HCT116 (cell line): ENCODE data around the gene CLDN1. TPM values are rescaled to one million over a fixed set of nuclear protein-coding genes. Genes with fewer than 3 reads are reported as not detected.

Experiments
- ATAC-seq: fragments of 200-7000 bp; cut with Tn5 transposase; 2 replicates; pipeline ENCODE4 v1.9.1; 2020; ENCODE audit warnings: mild to moderate bottlenecking, moderate library complexity
- BruUV-seq: library from RNA; stranded (reverse); fragments of 400-500 nt; replicated peaks from 2 replicates; lab custom pipeline; 2021; lab: Mats Ljungman, UMichigan
- CTCF ChIA-PET: fragments of 300-600 bp; sonication (Branson Sonifier 250); formaldehyde crosslinking; loops from one replicate; lab custom pipeline; 2021; ENCODE audit warnings: antibody characterized with exemption; lab: Charles Lee
- POLR2A ChIA-PET: fragments of 300-600, 350-600 bp; sonication (Branson Sonifier 250); formaldehyde crosslinking; loops from one replicate; lab custom pipeline; 2021; ENCODE audit warnings: antibody characterized with exemption; lab: Charles Lee
- RAD21 ChIA-PET, 2 experiments: fragments of 300-600 bp; sonication (Branson Sonifier 250); formaldehyde crosslinking; loops; one replicate each; lab custom pipeline; 2023; ENCODE audit warnings: low total read pairs in 2 of 2; ENCODE audit not compliant: uncharacterized antibody in 2 of 2, unreplicated experiment in 2 of 2, low non-redundant PET in 1 of 2; lab: Charles Lee
- DNase-seq: peaks from one replicate; pipeline ENCODE4 v3.0.0-alpha.2; 2010; ENCODE audit warnings: low read depth, low spot score
- H2AFZ ChIP-seq: fragments of 200-600 bp; shearing (Covaris generic), sonication (generic); 2 replicates; pipeline ENCODE4 v1.6.1; 2017; ENCODE audit warnings: low read depth, mixed run types, mixed read lengths, antibody characterized with exemption, low read length; ENCODE audit not compliant: poor library complexity, severe bottlenecking
- H3K27ac ChIP-seq: 2 replicates; pipeline ENCODE4 v1.5.1; 2012; ENCODE audit warnings: low read depth, low read length
- H3K27me3 ChIP-seq: fragments of 200-600 bp; sonication (generic); 2 replicates; pipeline ENCODE4 v1.6.1; 2016; ENCODE audit warnings: mixed run types, low read length, mixed read lengths; ENCODE audit not compliant: insufficient read depth
- H3K36me3 ChIP-seq, 2 experiments: fragments of 200-500 bp in 1 of 2; fragments of 200-600 bp in 1 of 2; sonication (Bioruptor generic) in 1 of 2; sonication (generic) in 1 of 2; 2 replicates each; pipeline versions ENCODE4 v1.5.1 to v1.6.1; 2014 to 2016; ENCODE audit warnings: low read length in 2 of 2, inconsistent platforms in 1 of 2, mixed read lengths in 1 of 2, mixed run types in 1 of 2; ENCODE audit not compliant: insufficient read depth in 2 of 2, control insufficient read depth in 1 of 2
- H3K4me1 ChIP-seq, 2 experiments: fragments of 200-600 bp in 1 of 2; sonication (generic) in 1 of 2; 2 replicates each; pipeline versions ENCODE4 v1.5.1 to v1.6.1; 2012 to 2017; ENCODE audit warnings: low read length in 2 of 2, inconsistent platforms in 1 of 2, mild to moderate bottlenecking in 1 of 2, mixed read lengths in 1 of 2, mixed run types in 1 of 2, moderate library complexity in 1 of 2; ENCODE audit not compliant: insufficient read depth in 2 of 2, control insufficient read depth in 1 of 2
- H3K4me2 ChIP-seq: fragments of 200-600 bp; sonication (generic); 2 replicates; pipeline ENCODE4 v1.6.1; 2017; ENCODE audit warnings: mixed run types, low read length, mixed read lengths
- H3K4me3 ChIP-seq, 2 experiments: fragments of 200-600 bp in 1 of 2; sonication (generic) in 1 of 2; replicated peaks in 1 of 2; 2 replicates each; pipeline ENCODE4 v1.5.1; 2011 to 2016; ENCODE audit warnings: low read length in 2 of 2, control low read depth in 1 of 2, low read depth in 1 of 2, mild to moderate bottlenecking in 1 of 2, mixed read lengths in 1 of 2, mixed run types in 1 of 2
- H3K79me2 ChIP-seq: fragments of 200-600 bp; sonication (generic); 2 replicates; pipeline ENCODE4 v1.6.1; 2017; ENCODE audit warnings: mild to moderate bottlenecking, mixed run types, low read length, moderate library complexity, mixed read lengths; ENCODE audit not compliant: insufficient read depth
- H3K9ac ChIP-seq: fragments of 200-600 bp; sonication (generic); 2 replicates; pipeline ENCODE4 v1.6.1; 2016; ENCODE audit warnings: low read length, mixed read lengths
- H3K9me2 ChIP-seq: fragments of 200-600 bp; sonication (generic), shearing (Covaris generic); 2 replicates; pipeline ENCODE4 v1.6.1; 2017; ENCODE audit warnings: mixed run types, mild to moderate bottlenecking, moderate library complexity; ENCODE audit not compliant: insufficient read depth
- H3K9me3 ChIP-seq, 2 experiments: fragments of 200-500 bp in 1 of 2; fragments of 200-600 bp in 1 of 2; sonication (Bioruptor generic) in 1 of 2; sonication (generic) in 1 of 2; 2 replicates each; pipeline ENCODE4 v1.6.1; 2014 to 2017; ENCODE audit warnings: low read length in 2 of 2, mixed read lengths in 2 of 2, inconsistent platforms in 1 of 2, low read depth in 1 of 2, mild to moderate bottlenecking in 1 of 2, mixed run types in 1 of 2, moderate library complexity in 1 of 2; ENCODE audit not compliant: control insufficient read depth in 1 of 2, insufficient read depth in 1 of 2
- H4K20me1 ChIP-seq: fragments of 200-600 bp; sonication (generic), shearing (Covaris generic); 2 replicates; pipeline ENCODE4 v1.6.1; 2017; ENCODE audit warnings: mixed run types, mild to moderate bottlenecking, moderate library complexity; ENCODE audit not compliant: insufficient read depth
- ATF3 ChIP-seq: IDR thresholded peaks from 2 replicates; pipeline ENCODE4 v1.6.1; 2012
- CEBPB ChIP-seq: IDR thresholded peaks from 2 replicates; pipeline ENCODE4 v1.6.1; 2012; ENCODE audit warnings: low read depth
- EGR1 ChIP-seq: IDR thresholded peaks from 2 replicates; pipeline ENCODE4 v1.6.1; 2012; ENCODE audit warnings: low read depth
- ELF1 ChIP-seq: IDR thresholded peaks from 2 replicates; pipeline ENCODE4 v1.6.1; 2012; ENCODE audit warnings: low read depth, borderline replicate concordance
- EZH2 ChIP-seq: fragments of 200-600 bp; sonication (generic); IDR thresholded peaks from 2 replicates; pipeline ENCODE4 v1.6.1; 2017; ENCODE audit warnings: antibody characterized with exemption, mixed run types
- EZH2phosphoT487 ChIP-seq: fragments of 200-600 bp; IDR thresholded peaks from 2 replicates; pipeline ENCODE4 v1.6.1; 2018; ENCODE audit warnings: antibody characterized with exemption, borderline replicate concordance
- MAX ChIP-seq: IDR thresholded peaks from 2 replicates; pipeline ENCODE4 v1.6.1; 2012
- POLR2A ChIP-seq: IDR thresholded peaks from 2 replicates; pipeline ENCODE4 v1.7.0; 2011; ENCODE audit warnings: borderline replicate concordance; ENCODE audit not compliant: insufficient read depth, insufficient read length; ENCODE audit errors: extremely low read depth
- POLR2AphosphoS5 ChIP-seq: IDR thresholded peaks from 2 replicates; pipeline ENCODE4 v1.6.1; 2011; ENCODE audit warnings: mild to moderate bottlenecking, low read depth, low read length, moderate library complexity
- RAD21 ChIP-seq: IDR thresholded peaks from 2 replicates; pipeline ENCODE4 v1.6.1; 2012; ENCODE audit warnings: low read depth, mild to moderate bottlenecking
- SIN3A ChIP-seq: IDR thresholded peaks from 2 replicates; pipeline ENCODE4 v1.6.1; 2012; ENCODE audit warnings: low read depth
- SRF ChIP-seq: IDR thresholded peaks from 2 replicates; pipeline ENCODE4 v1.6.1; 2012; ENCODE audit warnings: low read depth
- TCF7L2 ChIP-seq: IDR thresholded peaks from 2 replicates; pipeline ENCODE4 v1.7.0; 2011; ENCODE audit warnings: borderline replicate concordance, inconsistent platforms; ENCODE audit not compliant: insufficient read depth, insufficient read length; ENCODE audit errors: extremely low read depth
- ZBTB33 ChIP-seq: IDR thresholded peaks from 2 replicates; pipeline ENCODE4 v1.6.1; 2011; ENCODE audit warnings: mild to moderate bottlenecking, low read length, moderate library complexity; ENCODE audit not compliant: insufficient replicate concordance; ENCODE audit errors: extremely low read depth
- intact Hi-C: fragments of 100-400 bp; cut with micrococcal nuclease; formaldehyde crosslinking; loops from 2 replicates; pipeline ENCODE4 v1.10.0; 2022
- total RNA-seq: library from RNA; stranded (reverse); gene quantifications from one replicate; pipeline ENCODE4 v1.2.1, GENCODE V29; 2021; ENCODE audit not compliant: unreplicated experiment
- TF ChIP-seq, protein P1 (sequence below): IDR thresholded peaks from 2 replicates; pipeline ENCODE4 v1.6.1; 2012; ENCODE audit warnings: low read depth

Gene CLDN1
- total RNA-seq, 1 experiment from 2014 or later = 0.20 TPM

DNA sequence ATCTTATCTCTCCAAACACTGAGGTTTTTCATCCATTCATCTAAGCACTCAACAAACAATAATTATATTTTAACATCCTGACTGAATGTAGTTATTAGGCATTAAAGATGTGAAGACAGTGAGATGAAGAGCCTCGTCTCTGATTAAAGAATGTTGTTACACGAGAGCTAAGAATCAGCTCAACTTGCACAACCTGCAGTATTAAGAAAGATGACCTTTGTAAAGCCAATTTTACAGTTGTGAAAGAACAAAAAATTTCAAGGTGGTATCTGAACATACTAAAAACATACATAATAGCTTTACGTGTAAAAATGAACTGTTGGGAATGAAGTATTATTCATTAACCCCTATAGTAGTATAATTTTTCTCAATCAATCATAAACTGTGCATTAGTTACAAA lies 12.8 kb downstream of the CLDN1 start:
- Histone ChIP-seq H3K9me3 (no peaks in the 10 kb centered on the region), H3K27ac (no peak overlapping the region), H3K9ac (no peak overlapping the region), H3K9me2 (no peaks in the 10 kb centered on the region), H4K20me1 (no peaks in the 10 kb centered on the region), H3K79me2 (no peaks in the 10 kb centered on the region), H3K36me3 (no peaks in the 10 kb centered on the region), H3K4me3 (no peak overlapping the region), H2AFZ (no peak overlapping the region), H3K27me3 (no peaks in the 10 kb centered on the region), H3K4me2 (no peak overlapping the region), H3K4me1 (no peaks in the 10 kb centered on the region)
- RAD21 ChIA-PET = no interaction called here
- CTCF ChIA-PET = interaction anchor here (1.2 kb wide), 1 partner anchor 13 kb away, joined by 3 read pairs; the partner anchor contains the start of gene CLDN1
- TF ChIP-seq, protein P1, sequence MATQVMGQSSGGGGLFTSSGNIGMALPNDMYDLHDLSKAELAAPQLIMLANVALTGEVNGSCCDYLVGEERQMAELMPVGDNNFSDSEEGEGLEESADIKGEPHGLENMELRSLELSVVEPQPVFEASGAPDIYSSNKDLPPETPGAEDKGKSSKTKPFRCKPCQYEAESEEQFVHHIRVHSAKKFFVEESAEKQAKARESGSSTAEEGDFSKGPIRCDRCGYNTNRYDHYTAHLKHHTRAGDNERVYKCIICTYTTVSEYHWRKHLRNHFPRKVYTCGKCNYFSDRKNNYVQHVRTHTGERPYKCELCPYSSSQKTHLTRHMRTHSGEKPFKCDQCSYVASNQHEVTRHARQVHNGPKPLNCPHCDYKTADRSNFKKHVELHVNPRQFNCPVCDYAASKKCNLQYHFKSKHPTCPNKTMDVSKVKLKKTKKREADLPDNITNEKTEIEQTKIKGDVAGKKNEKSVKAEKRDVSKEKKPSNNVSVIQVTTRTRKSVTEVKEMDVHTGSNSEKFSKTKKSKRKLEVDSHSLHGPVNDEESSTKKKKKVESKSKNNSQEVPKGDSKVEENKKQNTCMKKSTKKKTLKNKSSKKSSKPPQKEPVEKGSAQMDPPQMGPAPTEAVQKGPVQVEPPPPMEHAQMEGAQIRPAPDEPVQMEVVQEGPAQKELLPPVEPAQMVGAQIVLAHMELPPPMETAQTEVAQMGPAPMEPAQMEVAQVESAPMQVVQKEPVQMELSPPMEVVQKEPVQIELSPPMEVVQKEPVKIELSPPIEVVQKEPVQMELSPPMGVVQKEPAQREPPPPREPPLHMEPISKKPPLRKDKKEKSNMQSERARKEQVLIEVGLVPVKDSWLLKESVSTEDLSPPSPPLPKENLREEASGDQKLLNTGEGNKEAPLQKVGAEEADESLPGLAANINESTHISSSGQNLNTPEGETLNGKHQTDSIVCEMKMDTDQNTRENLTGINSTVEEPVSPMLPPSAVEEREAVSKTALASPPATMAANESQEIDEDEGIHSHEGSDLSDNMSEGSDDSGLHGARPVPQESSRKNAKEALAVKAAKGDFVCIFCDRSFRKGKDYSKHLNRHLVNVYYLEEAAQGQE = no peak
- TF ChIP-seq ATF3 (no peak), POLR2AphosphoS5 (no peak)
- DNase-seq = no peak
- ATAC-seq = no peak
- intact Hi-C loops = no loop called here
- BruUV-seq = no TSS peak
- POLR2A ChIA-PET = no interaction called here

DNA sequence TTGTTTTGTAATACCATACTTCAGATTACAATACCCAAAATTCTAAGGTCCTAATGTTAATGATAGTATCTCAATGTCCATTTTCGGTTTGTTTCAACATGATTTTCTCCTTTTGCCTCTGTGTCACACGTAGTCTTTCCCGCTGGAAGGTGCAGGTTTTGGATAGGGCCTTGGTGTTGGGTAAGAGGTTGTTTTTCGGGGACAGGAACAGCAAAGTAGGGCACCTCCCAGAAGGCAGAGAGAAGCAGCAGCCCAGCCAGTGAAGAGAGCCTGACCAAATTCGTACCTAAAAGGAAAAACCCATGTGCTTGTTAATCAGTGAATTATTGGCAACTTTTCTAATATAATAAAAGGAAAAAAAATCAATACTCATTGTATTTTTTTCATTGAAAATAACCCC lies 14.1 kb downstream of the CLDN1 start:
- CTCF ChIA-PET = interaction anchor here (1.2 kb wide), 1 partner anchor 14 kb away, joined by 3 read pairs; the partner anchor contains the start of gene CLDN1
- intact Hi-C loops = no loop called here
- no TSS peak for BruUV-seq
- no peak for TF ChIP-seq EZH2
- TF ChIP-seq EGR1 = no peak
- no peak for TF ChIP-seq ZBTB33
- no peak for TF ChIP-seq SIN3A
- TF ChIP-seq SRF = no peak
- TF ChIP-seq MAX = no peak
- TF ChIP-seq POLR2AphosphoS5 = no peak
- no peak for TF ChIP-seq TCF7L2
- TF ChIP-seq RAD21 = no peak
- TF ChIP-seq ELF1 = no peak
- no peak for TF ChIP-seq POLR2A
- no peak for TF ChIP-seq CEBPB
- no peak for TF ChIP-seq EZH2phosphoT487

More for the DNA sequence above, 14.1 kb downstream of the CLDN1 start:
- Histone ChIP-seq H3K4me3 (no peak overlapping the region), H3K36me3 (no peaks in the 10 kb centered on the region), H3K9ac (no peak overlapping the region), H3K4me2 (no peak overlapping the region), H3K9me2 (no peaks in the 10 kb centered on the region), H3K9me3 (no peaks in the 10 kb centered on the region), H3K27me3 (no peaks in the 10 kb centered on the region), H4K20me1 (no peaks in the 10 kb centered on the region), H3K4me1 (no peaks in the 10 kb centered on the region), H2AFZ (no peak overlapping the region), H3K79me2 (no peaks in the 10 kb centered on the region), H3K27ac (no peak overlapping the region)
- POLR2A ChIA-PET = no interaction called here
- ATAC-seq (no peak), DNase-seq (no peak)
- RAD21 ChIA-PET = no interaction called here
